Skin of body (tissue), 2 donors: ENCODE measurements around the gene MFRP. TPM values are rescaled to one million over a fixed set of nuclear protein-coding genes. Genes with fewer than 3 reads are reported as not detected.
A peak's percentile ranks its signal among the peaks of the same experiment; 100 is the strongest.

Experiments
- DNase-seq: peaks from one replicate; lab custom pipeline; 2025; lab: John Stamatoyannopoulos, UW
- total RNA-seq: library from RNA; depleted of rRNA; stranded (reverse); fragments of >200 nt; gene quantifications from one replicate; pipeline ENCODE4 v1.2.3, GENCODE V29; 2014

The MFRP gene
- total RNA-seq, 1 donor from 2014 or later = 0.10 TPM

DNA sequence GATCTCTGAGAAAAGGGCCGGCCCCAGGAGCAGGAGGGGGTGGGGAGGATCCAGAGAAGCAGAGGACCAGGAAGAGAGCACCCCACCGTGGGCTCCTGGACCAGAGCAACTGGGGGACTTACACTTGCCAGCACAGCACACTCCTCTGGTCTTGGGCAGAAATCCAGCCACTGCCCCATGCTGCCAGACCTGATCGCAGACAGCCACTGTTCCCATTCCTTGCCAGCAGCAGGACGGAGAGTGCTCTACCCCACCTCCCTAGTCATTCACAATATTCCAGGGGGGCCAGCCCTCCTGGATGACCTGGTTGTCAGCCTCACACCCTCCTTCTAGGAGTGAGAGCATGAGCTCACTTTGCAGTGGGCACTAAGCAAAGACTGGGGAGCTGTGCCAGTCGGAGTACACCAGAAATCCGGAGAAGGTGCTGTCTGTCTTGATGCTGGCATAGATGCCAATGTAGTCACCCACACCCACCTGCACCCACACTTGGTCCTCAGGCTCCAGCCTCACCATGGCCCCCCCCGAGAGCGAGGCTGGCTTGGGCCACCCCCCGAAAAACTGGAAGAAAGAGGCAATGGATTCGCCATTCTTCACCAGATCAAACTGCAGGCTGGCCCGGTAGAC lies 7.4 kb downstream of the MFRP start:
- DNase-seq = no peak

GRCh38 chr11:119338318-119338890 lies 8.1 kb downstream of the MFRP start:
- peak; percentile 50 for DNase-seq

DNA sequence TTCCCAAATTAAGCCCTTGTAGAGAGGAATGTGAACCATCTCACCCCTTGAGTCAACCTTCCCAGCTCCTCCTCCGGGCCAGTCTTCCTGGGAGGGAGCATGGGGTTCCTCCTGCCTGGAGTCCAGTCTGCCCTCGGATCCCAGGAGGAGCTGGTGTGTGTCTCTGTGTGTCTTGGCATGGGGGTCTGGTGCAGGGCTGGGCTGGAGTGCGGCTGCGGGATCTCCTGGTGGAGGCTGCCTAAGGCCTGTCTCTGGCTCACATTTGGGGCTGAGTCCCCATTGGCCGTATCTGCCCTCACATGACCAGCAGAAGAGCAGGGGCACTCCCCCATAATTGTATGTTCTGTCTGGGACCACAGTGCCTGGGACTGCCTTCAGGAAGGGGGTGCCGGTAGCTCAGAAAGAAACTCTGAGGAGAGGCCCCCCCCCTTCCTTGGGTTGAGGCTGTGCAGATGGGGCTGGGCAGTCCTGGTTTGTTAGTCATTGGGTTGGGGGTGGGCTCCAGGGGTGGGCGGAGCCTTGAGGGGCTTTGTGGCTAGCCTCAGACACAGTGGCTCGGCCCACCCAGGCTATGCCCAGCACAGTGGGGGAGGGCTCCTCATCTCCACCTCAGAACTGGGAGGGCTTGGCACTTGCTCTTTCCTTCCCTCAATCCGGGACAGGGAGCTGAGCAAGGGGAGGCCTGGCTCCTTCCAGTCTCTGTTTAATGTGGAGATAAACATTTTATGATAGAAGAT lies 8.8 kb downstream of the MFRP start:
- no peak for DNase-seq

GRCh38 chr11:119336744-119337469 lies 9.6 kb downstream of the MFRP start:
- DNase-seq = no peak

GRCh38 chr11:119335655-119336543 lies 10.6 kb downstream of the MFRP start:
- no peak for DNase-seq

DNA sequence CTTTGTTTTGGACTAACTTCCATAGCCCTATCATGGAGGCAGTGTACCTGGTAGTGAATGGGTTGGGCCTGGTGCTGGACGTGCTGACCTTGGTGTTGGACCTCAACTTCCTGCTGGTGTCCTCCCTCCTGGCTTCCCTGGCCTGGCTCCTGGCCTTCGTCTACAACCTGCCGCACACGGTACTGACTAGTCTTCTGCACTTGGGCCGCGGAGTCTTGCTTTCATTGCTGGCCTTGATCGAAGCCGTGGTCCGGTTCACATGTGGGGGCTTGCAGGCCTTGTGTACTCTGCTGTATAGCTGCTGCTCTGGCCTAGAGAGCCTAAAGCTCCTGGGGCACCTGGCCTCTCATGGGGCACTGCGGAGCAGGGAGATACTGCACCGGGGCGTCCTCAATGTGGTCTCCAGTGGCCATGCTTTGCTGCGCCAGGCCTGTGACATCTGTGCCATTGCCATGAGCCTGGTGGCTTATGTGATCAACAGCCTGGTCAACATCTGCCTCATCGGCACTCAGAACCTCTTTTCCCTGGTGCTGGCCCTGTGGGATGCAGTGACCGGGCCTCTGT lies 11.3 kb downstream of the MFRP start:
- no peak for DNase-seq

DNA sequence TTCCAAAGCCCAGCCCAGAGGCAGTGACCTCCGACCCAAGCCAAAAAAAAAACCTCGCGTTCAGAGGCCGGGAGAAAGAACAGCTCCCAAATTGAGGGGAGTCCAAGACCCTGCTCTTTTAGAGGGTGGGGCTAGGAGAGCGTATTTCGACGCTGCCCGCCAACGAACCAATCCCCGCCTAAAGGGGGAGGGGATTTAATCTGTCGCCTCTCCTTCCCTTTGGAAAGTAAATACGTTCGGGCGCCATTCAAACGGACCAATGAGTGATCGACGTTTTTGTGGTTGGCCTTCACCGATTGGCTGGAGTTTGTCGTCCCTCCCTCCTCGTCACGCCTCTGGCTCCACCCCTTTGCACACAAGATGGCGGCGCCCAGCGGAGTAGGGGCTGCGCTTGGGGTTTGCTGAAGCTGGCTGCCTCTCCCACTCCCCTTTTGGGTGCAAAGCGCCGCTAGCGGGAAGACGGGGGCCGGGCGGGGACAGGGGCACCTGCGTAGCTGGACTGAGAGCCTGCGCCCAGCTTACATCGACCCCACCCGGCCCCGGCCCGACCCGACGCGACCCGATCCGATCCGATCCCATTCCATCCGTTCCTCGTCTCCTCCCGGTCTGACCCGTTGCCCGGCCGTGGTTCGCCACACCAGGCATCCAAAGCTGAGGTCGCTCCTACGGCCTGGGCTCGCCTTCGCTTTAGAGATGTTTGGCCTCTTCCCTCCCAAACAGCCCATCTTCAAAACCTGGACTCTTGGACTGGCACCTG lies 12.2 kb downstream of the MFRP start, which contains the start of gene RNF26:
Gene RNF26 (plus strand): TSS at position 354 of the 757 bp plus-strand sequence. CDS start 596 bp downstream, outside the sequence.
- peak; percentile 99 for DNase-seq

DNA sequence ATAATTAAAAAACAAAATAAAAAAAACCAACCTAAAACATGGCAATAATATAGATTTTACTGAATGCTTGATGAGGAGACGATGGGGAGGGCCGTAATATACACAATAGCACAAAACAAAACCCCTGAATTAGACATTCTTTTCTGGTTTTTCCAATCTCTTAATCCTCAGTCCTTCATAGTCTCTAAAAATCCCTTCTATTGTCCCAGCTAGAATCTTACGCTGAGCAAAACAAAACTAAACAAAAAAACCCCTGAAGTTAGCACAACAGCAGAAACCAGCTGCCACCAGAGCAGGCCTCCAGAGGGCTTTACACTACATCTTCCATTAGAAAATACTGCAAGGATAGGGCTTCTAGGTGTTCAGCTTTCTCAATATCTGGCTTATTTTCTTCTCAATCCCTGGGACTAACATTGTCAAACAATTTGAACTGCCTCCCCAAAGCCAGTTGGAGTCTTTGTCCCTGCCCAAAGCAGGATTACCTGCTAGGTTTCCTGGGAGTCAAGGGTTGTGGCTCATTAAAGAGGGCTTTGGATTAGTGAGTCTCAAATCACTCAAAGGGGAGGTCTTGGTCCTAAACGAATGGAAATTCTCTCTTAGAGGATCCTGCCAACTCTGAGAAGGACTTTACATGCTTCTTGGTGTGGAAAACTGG lies 14.3 kb downstream of the MFRP start:
- no peak for DNase-seq

- no peak for DNase-seq
Measured at GRCh38 chr11:119330237-119330636, 16.3 kb downstream of the MFRP start.

GRCh38 chr11:119329320-119329719 lies 17.2 kb downstream of the MFRP start:
- no peak for DNase-seq

DNA sequence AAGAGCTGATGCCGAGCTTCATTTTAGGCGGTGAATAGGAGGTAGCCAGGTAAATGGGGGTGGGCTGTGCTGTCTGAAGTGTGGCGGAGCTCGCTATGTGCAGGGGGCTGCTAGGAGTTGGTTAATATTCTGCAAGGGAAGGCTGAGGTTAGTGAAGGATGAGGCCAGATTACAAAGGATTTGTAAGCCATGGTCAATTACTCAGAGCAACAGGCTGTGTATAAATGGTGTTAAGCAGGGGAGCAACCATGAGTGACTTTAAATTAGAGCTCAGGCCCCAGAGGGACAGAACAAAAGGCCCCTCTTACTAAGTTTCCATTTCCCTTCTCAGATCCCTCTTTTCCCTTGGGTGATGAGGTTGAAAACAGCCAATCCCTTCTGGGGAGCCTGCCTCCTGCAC lies 22.3 kb downstream of the MFRP start:
- no peak for DNase-seq

DNA sequence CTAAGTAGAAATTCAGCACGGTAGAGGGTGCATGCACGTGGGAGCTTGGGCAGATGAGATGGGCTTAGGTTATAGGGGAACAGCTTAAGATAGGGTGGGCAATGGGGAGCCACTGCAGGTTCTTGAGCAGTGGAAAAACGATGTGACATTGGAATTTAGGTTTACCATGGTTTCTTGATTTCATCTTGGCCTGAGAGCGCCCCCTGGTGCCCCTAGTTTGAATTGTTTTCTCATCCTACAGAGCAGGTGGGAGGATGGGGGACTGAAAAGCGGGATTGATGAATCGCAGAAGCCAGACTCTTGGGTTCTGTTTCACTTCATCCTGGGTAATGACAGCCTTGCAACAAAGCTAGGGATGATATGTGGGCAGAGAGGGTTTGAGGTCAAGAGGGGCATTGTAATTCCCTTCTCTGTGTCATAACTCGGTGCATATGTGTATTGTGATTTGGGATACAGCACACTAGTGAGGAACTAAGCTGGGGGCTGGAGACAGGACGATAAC lies 22.9 kb downstream of the MFRP start:
- peak; percentile 52 for DNase-seq

DNA sequence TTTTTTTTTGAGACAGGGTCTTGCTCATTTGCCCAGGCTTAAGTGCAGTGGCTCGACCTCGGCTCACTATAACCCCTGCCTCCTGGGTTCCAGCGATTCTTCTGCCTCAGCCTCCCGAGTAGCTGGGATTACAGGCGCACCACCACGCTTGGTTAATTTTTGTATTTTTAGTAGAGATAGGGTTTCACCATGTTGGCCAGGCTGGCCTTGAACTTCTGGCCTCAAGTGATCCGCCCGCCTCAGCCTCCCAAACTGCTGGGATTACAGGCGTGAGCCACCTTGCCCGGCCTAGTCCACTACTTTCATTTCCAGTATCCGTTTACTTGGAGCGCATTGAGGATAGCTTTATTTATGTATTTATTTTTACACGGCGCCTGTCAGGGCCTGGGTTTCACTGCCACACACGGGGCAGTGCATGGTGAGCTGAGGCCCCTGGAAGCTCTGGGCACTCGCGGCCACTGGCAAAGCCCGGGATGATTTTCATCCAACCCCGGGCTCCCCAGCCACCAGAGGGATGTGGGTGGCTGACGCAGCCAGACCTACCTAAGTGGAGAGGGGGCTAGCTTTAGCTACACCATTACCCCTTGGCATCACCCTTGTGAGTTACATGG lies 23.5 kb downstream of the MFRP start:
- no peak for DNase-seq

- no peak for DNase-seq
Measured at GRCh38 chr11:119322360-119322739, 24.2 kb downstream of the MFRP start.

DNA sequence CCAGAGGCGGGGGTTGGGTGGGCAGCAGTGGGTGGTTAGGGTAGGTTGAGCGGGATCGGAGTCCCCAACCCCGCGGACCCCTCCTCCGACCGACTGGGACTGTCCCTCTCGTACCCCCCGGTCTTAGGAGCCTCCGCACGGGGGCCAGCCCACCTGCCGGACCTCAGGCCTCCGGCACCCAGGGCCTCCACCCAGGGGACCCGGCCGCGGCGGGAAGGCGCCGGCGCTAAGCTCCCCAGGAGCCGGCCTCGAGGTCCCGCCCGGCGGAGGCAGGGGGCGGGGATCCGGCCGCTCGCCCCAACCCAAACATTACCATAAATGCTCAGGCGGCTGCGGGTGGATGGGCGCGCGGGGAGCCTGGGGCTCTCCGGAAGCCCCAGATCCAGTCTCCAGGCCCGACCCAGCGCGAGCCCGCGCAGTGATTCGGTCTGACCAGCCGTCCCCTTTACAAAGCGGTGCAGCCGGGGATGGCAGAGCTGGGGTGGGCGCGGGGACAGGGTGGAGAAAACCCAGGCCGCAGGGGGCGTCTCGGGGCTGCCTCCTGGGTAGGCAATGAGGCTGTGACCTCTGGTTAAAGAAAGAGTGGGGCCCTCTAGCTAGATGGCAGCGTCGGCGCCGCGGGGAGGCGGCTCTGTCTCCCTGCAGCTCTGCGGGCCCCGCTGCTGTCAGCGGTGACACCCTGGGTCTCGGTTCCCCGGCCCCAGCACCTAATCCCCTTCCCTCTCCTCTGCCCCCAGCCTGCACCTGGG lies 25.6 kb downstream of the MFRP start:
- DNase-seq = peak; percentile 49

GRCh38 chr11:119320240-119320775 lies 26.2 kb downstream of the MFRP start:
- peak; percentile 55 for DNase-seq

DNA sequence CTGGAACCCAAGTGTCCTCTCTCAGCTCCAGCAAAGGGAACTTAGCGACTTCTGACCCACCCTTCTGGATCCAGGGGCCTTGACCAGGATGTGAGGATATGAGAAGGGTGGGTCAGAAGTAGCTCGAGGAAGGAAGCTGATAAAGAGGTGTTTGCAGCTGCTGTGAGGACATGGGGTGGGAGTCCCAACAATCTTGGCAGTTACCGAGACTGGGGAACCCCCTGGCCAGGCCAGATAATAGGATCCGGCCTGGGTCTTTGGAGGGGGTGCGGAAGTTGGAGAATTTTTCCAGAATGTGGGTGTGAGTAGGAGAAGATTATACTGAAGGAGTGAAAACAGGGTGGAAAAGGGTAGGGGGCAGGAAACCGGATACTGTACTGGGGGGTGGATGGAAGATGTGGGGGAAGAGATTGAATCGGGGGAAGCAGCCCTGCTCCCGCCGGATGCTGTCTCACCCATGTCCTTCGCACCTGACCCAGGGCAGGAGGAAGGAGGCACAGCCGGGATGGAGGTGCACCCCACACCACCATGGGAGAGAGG lies 26.7 kb downstream of the MFRP start:
- peak; percentile 48 for DNase-seq
